Stimulated activated effector memory CD8-positive, alpha-beta T cell treated with anti-CD3 and anti-CD28 coated beads, Interleukin-12 subunit alpha, Interleukin-12 subunit beta, amount 100 ng/mL, for 72 hours (primary cell): ENCODE data around the gene TRAT1.
A peak's percentile ranks its signal among the peaks of the same experiment; 100 is the strongest.
"Not testable (repeated sequence)": the region's sequence is repeated elsewhere in the genome, so short reads cannot be mapped to it uniquely, and the experiment has no call there.

Experiments used
- ATAC-seq: fragments of 150-1000 bp; cut with Tn5 transposase; 2 replicates; pipeline ENCODE4 v1.10.0; 2021
- DNase-seq, 2 donors: peaks; one replicate each; pipeline ENCODE4 v3.0.0; 2021 to 2022; ENCODE audit warnings: low spot score in 2 of 2
- H3K27ac Mint-ChIP-seq: one replicate; pipeline ENCODE4 v1.8.0; 2022; ENCODE audit warnings: mild to moderate bottlenecking, mixed read lengths
- H3K36me3 Mint-ChIP-seq: one replicate; pipeline ENCODE4 v1.8.0; 2022; ENCODE audit warnings: mild to moderate bottlenecking, mixed read lengths
- H3K4me1 Mint-ChIP-seq: one replicate; pipeline ENCODE4 v1.8.0; 2022; ENCODE audit warnings: mixed read lengths
- H3K4me3 Mint-ChIP-seq: one replicate; pipeline ENCODE4 v1.8.0; 2022; ENCODE audit warnings: mild to moderate bottlenecking, mixed read lengths
- H3K9me3 Mint-ChIP-seq: one replicate; pipeline ENCODE4 v1.8.0; 2022; ENCODE audit warnings: mixed read lengths

Gene TRAT1

GRCh38 chr3:108822123-108822897, at the start of gene TRAT1:
TRAT1 (plus strand) TSS chr3:108822786; CDS start chr3:108822928, 142 bp downstream.
- Mint-ChIP-seq H3K4me1 (peaks cover 36% of the 10 kb centered on the region), H3K36me3 (no peaks in the 10 kb centered on the region), H3K27ac (peak within 1 kb of the TSS; percentile 91), H3K4me3 (peak within 1 kb of the TSS; percentile 63), H3K9me3 (no peaks in the 10 kb centered on the region)
- ATAC-seq: peak; percentile 54
- DNase-seq: no peak

GRCh38 chr3:108775649-108776048, 46.9 kb upstream of the TRAT1 start:
- ATAC-seq (no peak), DNase-seq (no peak)
- Mint-ChIP-seq H3K9me3 (no peaks in the 10 kb centered on the region), H3K4me3 (no peak overlapping the region), H3K36me3 (no peaks in the 10 kb centered on the region), H3K27ac (no peak overlapping the region), H3K4me1 (peaks cover 11% of the 10 kb centered on the region)

DNA sequence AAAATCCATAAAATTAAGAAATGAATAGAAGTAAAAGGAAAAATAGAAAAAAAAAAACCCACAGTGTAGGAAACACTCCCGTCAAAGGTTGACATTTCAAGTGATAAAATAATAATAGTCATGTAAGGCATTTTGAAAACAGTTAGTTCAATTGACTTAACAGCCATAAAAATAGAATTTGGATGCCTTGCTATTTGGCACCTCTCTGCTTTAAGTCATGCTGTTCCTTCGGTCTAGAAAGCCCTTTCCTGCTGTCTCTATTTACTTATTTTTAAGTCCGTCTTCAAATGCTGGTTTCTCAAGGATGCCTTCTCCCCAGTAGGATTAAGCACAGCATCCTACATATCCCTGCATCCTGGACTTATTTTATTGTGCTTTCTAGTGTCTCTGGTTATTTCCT, 43.1 kb upstream of the TRAT1 start:
- no peak overlapping the region for H3K4me3 Mint-ChIP-seq

GRCh38 chr3:108780235-108780634, 42.4 kb upstream of the TRAT1 start:
- Mint-ChIP-seq H3K27ac (no peak overlapping the region), H3K36me3 (no peaks in the 10 kb centered on the region), H3K4me3 (no peak overlapping the region), H3K4me1 (peaks cover 13% of the 10 kb centered on the region), H3K9me3 (no peaks in the 10 kb centered on the region)
- DNase-seq (no peak), ATAC-seq (peak; percentile 65)

More for the DNA sequence above, 43.1 kb upstream of the TRAT1 start:
- H3K9me3 Mint-ChIP-seq: no peaks in the 10 kb centered on the region
- ATAC-seq (no peak), DNase-seq (no peak)
- H3K36me3 Mint-ChIP-seq: no peaks in the 10 kb centered on the region
- H3K27ac Mint-ChIP-seq: no peak overlapping the region
- H3K4me1 Mint-ChIP-seq: peaks cover 13% of the 10 kb centered on the region

GRCh38 chr3:108791473-108791872, 31.1 kb upstream of the TRAT1 start:
- Mint-ChIP-seq H3K36me3 (no peaks in the 10 kb centered on the region), H3K27ac (no peak overlapping the region), H3K4me3 (no peak overlapping the region), H3K4me1 (no peaks in the 10 kb centered on the region), H3K9me3 (peaks cover 2% of the 10 kb centered on the region)
- no peak for ATAC-seq
- DNase-seq: no peak

DNA sequence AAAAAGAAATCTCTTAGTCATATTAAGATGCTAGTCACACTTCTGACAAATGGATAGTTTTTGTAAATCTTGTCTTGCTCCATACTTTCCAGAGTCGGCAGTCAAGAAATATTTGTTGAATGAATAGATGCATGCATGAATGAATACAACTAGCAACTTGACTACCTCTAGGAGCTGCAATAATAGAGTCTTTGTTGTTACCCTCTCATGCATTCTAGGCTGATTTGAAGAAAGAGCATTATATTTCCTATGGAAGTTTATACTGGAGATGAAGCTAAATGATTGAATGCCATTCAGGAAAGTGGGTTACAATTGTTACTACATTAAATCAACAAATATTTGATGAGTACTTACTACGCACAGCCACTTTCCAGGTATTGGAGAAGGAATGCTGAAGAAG, 18.1 kb upstream of the TRAT1 start:
- H3K4me1 Mint-ChIP-seq: peaks cover 20% of the 10 kb centered on the region
- ATAC-seq (no peak), DNase-seq (no peak)
- no peaks in the 10 kb centered on the region for H3K36me3 Mint-ChIP-seq
- H3K9me3 Mint-ChIP-seq: peaks cover 10% of the 10 kb centered on the region
- H3K4me3 Mint-ChIP-seq: no peak overlapping the region
- peak overlapping the region; percentile 62 for H3K27ac Mint-ChIP-seq

GRCh38 chr3:108804966-108805365, 17.6 kb upstream of the TRAT1 start:
- H3K4me3 Mint-ChIP-seq: no peak overlapping the region
- peak overlapping the region; percentile 62 for H3K27ac Mint-ChIP-seq

GRCh38 chr3:108806316-108806715, 16.3 kb upstream of the TRAT1 start:
- Mint-ChIP-seq H3K9me3 (peaks cover 10% of the 10 kb centered on the region), H3K4me1 (peaks cover 20% of the 10 kb centered on the region), H3K27ac (peak overlapping the region; percentile 62), H3K36me3 (no peaks in the 10 kb centered on the region), H3K4me3 (peak overlapping the region; percentile 38)
- ATAC-seq (peak; percentile 99), DNase-seq (no peak)

More at GRCh38 chr3:108804966-108805365, 17.6 kb upstream of the TRAT1 start:
- Mint-ChIP-seq H3K36me3 (no peaks in the 10 kb centered on the region), H3K4me1 (peaks cover 20% of the 10 kb centered on the region), H3K9me3 (peaks cover 10% of the 10 kb centered on the region)
- ATAC-seq (no peak), DNase-seq (no peak)

GRCh38 chr3:108818404-108818803, 4.2 kb upstream of the TRAT1 start:
- Mint-ChIP-seq H3K36me3 (no peaks in the 10 kb centered on the region), H3K4me3 (peak overlapping the region; percentile 7), H3K27ac (no peak overlapping the region), H3K9me3 (no peaks in the 10 kb centered on the region), H3K4me1 (peaks cover 23% of the 10 kb centered on the region)
- peak; percentile 94 for ATAC-seq
- peak; percentile 6 to 71 for DNase-seq

- Mint-ChIP-seq H3K27ac (peak overlapping the region; percentile 91), H3K9me3 (no peaks in the 10 kb centered on the region), H3K4me3 (peak overlapping the region; percentile 63), H3K36me3 (no peaks in the 10 kb centered on the region), H3K4me1 (peaks cover 23% of the 10 kb centered on the region)
- ATAC-seq (no peak), DNase-seq (no peak)
Observed at GRCh38 chr3:108820586-108820985, 2.0 kb upstream of the TRAT1 start.

DNA sequence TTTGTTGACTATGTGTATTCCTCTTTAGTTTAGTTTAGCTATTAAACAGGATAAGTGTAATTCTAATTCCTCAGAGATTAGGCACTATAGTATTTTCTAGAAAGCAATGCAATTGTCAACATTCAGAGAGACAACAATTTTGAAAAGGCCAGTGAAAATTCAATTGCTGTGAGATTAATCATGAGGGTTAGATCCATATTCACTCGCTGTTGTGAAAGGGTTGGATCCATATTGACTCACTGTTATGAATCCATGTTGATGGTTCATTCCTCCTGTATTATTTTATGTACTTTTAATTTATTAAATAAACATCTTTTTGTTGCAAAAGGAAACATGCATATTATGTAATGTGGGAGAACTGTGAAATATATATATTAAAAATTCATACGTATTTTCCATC, 641 bp downstream of the TRAT1 start:
- Mint-ChIP-seq H3K27ac (peak overlapping the region; percentile 91), H3K4me1 (peaks cover 34% of the 10 kb centered on the region), H3K9me3 (no peaks in the 10 kb centered on the region), H3K4me3 (peak overlapping the region; percentile 63), H3K36me3 (no peaks in the 10 kb centered on the region)
- no peak for ATAC-seq
- DNase-seq: no peak

DNA sequence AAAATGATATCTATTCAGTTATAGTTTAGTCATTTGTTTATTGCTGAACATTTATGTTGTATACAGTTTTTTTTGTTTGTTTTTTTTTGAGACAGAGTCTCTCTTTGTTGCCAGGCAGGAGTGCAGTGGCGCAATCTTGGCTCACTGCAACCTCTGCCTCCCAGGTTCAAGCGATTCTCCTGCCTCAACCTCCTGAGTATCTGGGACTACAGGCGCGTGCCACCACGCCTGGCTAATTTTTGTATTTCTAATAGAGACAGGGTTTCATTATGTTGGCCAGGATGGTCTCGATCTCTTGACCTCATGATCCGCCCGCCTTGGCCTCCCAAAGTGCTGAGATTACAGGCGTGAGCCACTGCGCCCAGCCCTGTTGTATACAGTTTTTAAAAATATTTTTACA, 1.2 kb downstream of the TRAT1 start:
- DNase-seq, H3K9me3 Mint-ChIP-seq, H3K36me3 Mint-ChIP-seq, ATAC-seq: not testable (repeated sequence)
- H3K4me1 Mint-ChIP-seq: peaks cover 28% of the 10 kb centered on the region
- peak overlapping the region; percentile 83 for H3K27ac Mint-ChIP-seq
- H3K4me3 Mint-ChIP-seq: peak overlapping the region; percentile 63

GRCh38 chr3:108826309-108827187, 4.0 kb downstream of the TRAT1 start:
- DNase-seq (no peak), ATAC-seq (no peak)
- Mint-ChIP-seq H3K4me1 (peaks cover 32% of the 10 kb centered on the region), H3K9me3 (no peaks in the 10 kb centered on the region), H3K4me3 (peak overlapping the region; percentile 63), H3K27ac (peak overlapping the region; percentile 83), H3K36me3 (peaks cover 6% of the 10 kb centered on the region)

GRCh38 chr3:108830381-108830780, 7.8 kb downstream of the TRAT1 start:
- H3K36me3 Mint-ChIP-seq: peaks cover 26% of the 10 kb centered on the region
- no peak for ATAC-seq
- H3K4me1 Mint-ChIP-seq: peaks cover 54% of the 10 kb centered on the region
- H3K27ac Mint-ChIP-seq: peak overlapping the region; percentile 82
- H3K9me3 Mint-ChIP-seq: no peaks in the 10 kb centered on the region
- peak overlapping the region; percentile 36 for H3K4me3 Mint-ChIP-seq
- DNase-seq: no peak

DNA sequence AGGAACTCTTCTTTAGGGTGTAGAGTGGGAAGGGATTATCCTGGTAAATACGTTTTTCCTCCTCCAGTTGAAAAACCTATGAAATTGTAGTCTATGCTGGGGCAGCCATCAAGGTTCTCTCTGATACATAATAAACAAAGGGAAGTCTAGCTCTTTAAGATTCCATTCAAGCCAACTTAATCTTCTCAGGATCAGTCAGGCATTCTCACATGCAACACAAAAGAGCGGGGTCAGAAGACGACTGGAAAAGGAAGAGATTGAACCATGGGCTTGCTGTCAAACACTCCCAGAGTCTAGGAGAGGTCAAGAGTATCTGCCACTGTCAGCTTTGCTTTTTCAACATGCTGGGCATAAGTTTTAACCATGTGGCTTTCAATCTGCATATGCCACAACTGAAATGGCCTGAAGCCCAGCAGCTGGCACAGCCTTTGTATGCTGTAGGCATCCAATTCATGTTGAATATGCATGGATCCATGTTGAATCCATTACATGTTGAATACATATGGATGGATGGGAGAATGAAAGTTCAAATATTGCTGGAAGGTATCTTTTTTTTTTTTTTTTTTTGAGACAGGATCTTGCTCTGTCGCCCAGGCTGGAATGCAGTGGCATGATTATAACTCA, 8.5 kb downstream of the TRAT1 start:
- H3K4me1 Mint-ChIP-seq: peaks cover 59% of the 10 kb centered on the region
- peak overlapping the region; percentile 82 for H3K27ac Mint-ChIP-seq
- DNase-seq: no peak
- peak overlapping the region; percentile 36 for H3K4me3 Mint-ChIP-seq
- no peaks in the 10 kb centered on the region for H3K9me3 Mint-ChIP-seq
- no peak for ATAC-seq
- H3K36me3 Mint-ChIP-seq: peaks cover 30% of the 10 kb centered on the region
